Uterus (tissue), 2 donors: ENCODE measurements around the gene IRF9.

Source experiments
- CTCF ChIP-seq, 4 experiments: fragments of 200-600 bp in 2 of 4; fragments of 450-650 bp in 2 of 4; sonication (generic) in 2 of 4; IDR thresholded peaks; one replicate each; pipeline ENCODE4 v1.5.1; 2016 to 2019; ENCODE audit warnings: antibody characterized with exemption in 4 of 4, mild to moderate bottlenecking in 2 of 4, moderate library complexity in 1 of 4
- POLR2A ChIP-seq, 2 donors: fragments of 450-650 bp; IDR thresholded peaks; one replicate each; pipeline ENCODE4 v1.6.1; 2016; ENCODE audit warnings: antibody characterized with exemption in 2 of 2, mild to moderate bottlenecking in 1 of 2, moderate library complexity in 1 of 2

GRCh38 chr14:24143511-24143910 lies 17.6 kb upstream of the IRF9 start:
- TF ChIP-seq POLR2A (IDR thresholded peaks at IDR 0.05): no peak
- TF ChIP-seq CTCF (IDR thresholded peaks at IDR 0.05): no peak
